Measurements from ENCODE around the gene RWDD1. TPM values are rescaled to one million over a fixed set of nuclear protein-coding genes. Genes with fewer than 3 reads are reported as not detected.

RWDD1 gene
- total RNA-seq, 2 experiments from 2014 or later = 44.3 to 46.0 TPM

- H3K36me3 Mint-ChIP-seq (ENCODE audit: low read depth) = peaks cover 27% of the 10 kb centered on the region
- TF ChIP-seq, protein P1, sequence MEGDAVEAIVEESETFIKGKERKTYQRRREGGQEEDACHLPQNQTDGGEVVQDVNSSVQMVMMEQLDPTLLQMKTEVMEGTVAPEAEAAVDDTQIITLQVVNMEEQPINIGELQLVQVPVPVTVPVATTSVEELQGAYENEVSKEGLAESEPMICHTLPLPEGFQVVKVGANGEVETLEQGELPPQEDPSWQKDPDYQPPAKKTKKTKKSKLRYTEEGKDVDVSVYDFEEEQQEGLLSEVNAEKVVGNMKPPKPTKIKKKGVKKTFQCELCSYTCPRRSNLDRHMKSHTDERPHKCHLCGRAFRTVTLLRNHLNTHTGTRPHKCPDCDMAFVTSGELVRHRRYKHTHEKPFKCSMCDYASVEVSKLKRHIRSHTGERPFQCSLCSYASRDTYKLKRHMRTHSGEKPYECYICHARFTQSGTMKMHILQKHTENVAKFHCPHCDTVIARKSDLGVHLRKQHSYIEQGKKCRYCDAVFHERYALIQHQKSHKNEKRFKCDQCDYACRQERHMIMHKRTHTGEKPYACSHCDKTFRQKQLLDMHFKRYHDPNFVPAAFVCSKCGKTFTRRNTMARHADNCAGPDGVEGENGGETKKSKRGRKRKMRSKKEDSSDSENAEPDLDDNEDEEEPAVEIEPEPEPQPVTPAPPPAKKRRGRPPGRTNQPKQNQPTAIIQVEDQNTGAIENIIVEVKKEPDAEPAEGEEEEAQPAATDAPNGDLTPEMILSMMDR (IDR thresholded peaks at IDR 0.05) = no peak
- no peak overlapping the region for H3K27ac Mint-ChIP-seq
- ChIA-PET POLR2A (no interaction called here), CTCF (interaction anchor here (0.9 kb wide), 1 partner anchor 40 kb away, joined by 3 read pairs; no protein-coding TSS in a partner anchor)
- no peak for DNase-seq
- intact Hi-C loops (cut with micrococcal nuclease) = no loop called here
- H3K4me1 Mint-ChIP-seq (ENCODE audit: low read depth) = peaks cover 47% of the 10 kb centered on the region
- H3K27me3 Mint-ChIP-seq = no peaks in the 10 kb centered on the region
- H3K9me3 Mint-ChIP-seq = no peaks in the 10 kb centered on the region
- H3K4me3 Mint-ChIP-seq = no peak overlapping the region
- no peak for ATAC-seq
These were observed 3.9 kb downstream of the RWDD1 start for GRCh38 chr6:116575227-116575626.

DNA sequence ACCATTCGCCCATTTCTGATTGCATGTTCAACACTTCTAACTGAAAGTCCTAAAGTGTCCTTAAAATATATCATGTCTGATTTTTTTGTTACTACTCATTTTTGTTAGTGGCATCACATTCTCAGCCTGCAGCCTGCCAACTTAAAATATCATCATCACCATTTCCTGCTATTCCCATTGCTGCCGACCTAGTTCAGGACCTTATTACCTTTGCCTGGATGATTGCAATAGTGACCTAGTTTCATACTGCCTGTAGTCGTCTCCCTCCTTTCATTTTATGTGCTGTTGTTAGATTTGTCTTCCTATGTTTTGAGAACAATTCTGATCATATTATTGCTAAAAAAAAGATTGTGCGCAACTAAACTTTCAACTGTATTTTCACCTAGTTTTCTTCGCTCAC lies 6.2 kb downstream of the RWDD1 start:
- intact Hi-C loops (cut with micrococcal nuclease) = no loop called here
- DNase-seq (no peak), ATAC-seq (no peak)
- Mint-ChIP-seq H3K27ac (no peak overlapping the region), H3K4me3 (no peak overlapping the region), H3K36me3 (ENCODE audit: low read depth) (peaks cover 32% of the 10 kb centered on the region), H3K27me3 (no peaks in the 10 kb centered on the region), H3K4me1 (ENCODE audit: low read depth) (peaks cover 47% of the 10 kb centered on the region), H3K9me3 (no peaks in the 10 kb centered on the region)
- ChIA-PET CTCF (interaction anchor here (1.3 kb wide), 1 partner anchor 12 kb away, joined by 4 read pairs; no protein-coding TSS in a partner anchor), POLR2A (interaction anchor here (0.6 kb wide), 1 partner anchor 71 kb away, joined by 3 read pairs; no protein-coding TSS in a partner anchor)
- TF ChIP-seq, protein P1 (IDR thresholded peaks at IDR 0.05) = no peak

DNA sequence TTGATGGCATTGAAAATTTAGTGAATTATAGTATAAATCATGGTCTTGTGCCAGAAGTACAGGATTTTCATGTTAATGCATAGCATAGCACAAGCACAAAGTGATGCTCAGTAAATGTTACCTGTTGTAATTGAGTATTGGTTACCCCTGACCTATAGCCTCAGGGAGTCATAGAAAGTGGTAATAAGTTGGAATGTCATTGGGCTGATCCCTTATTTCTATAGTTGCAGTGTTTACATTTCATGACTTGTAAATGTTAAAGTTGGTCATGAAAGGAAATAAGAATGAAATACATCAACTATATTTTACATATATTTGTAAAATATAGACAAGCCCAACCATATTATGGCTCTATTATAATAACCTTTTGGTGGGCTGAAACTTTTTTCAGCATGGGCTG lies 7.0 kb downstream of the RWDD1 start:
- Mint-ChIP-seq H3K9me3 (no peaks in the 10 kb centered on the region), H3K36me3 (ENCODE audit: low read depth) (peaks cover 36% of the 10 kb centered on the region), H3K4me3 (no peak overlapping the region), H3K27ac (no peak overlapping the region), H3K4me1 (ENCODE audit: low read depth) (peaks cover 41% of the 10 kb centered on the region), H3K27me3 (no peaks in the 10 kb centered on the region)
- ChIA-PET CTCF (no interaction called here), POLR2A (interaction anchor here (0.6 kb wide), 1 partner anchor 71 kb away, joined by 3 read pairs; no protein-coding TSS in a partner anchor)
- intact Hi-C loops (cut with micrococcal nuclease) = no loop called here
- ATAC-seq = no peak
- no peak for DNase-seq
- TF ChIP-seq, protein P1 (IDR thresholded peaks at IDR 0.05) = no peak

DNA sequence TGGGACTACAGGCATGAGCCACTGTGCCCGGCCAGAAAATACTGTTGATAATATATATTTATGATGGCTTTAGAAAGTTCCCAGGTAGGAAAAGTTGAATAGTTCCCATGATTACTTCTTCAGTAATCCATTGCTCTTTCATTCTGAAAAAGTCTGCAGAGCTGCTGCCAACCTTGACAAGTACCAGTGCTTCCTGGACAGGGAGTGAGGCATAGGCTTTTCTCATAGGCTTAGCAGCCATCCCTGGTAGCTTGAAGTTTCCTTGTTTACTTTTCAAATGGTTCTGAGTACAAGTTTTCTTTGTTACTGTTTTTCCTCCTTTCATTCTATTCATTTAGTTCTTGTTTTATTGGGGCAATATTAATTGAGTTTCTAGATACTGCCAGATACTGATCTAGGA lies 7.8 kb downstream of the RWDD1 start:
- TF ChIP-seq, protein P1 (IDR thresholded peaks at IDR 0.05) = no peak
- no peaks in the 10 kb centered on the region for H3K27me3 Mint-ChIP-seq
- intact Hi-C loops (cut with micrococcal nuclease) = no loop called here
- no peak overlapping the region for H3K27ac Mint-ChIP-seq
- peaks cover 33% of the 10 kb centered on the region for H3K4me1 Mint-ChIP-seq (ENCODE audit: low read depth)
- POLR2A ChIA-PET = interaction anchor here (1.6 kb wide), 1 partner anchor 8 kb away, joined by 5 read pairs; the partner anchor contains the start of gene RWDD1
- H3K36me3 Mint-ChIP-seq (ENCODE audit: low read depth) = peaks cover 39% of the 10 kb centered on the region
- CTCF ChIA-PET = interaction anchor here (1.3 kb wide), 1 partner anchor 18 kb away, joined by 6 read pairs; no protein-coding TSS in a partner anchor
- no peak overlapping the region for H3K4me3 Mint-ChIP-seq
- no peak for DNase-seq
- H3K9me3 Mint-ChIP-seq = no peaks in the 10 kb centered on the region
- no peak for ATAC-seq

- intact Hi-C loops (cut with micrococcal nuclease) = no loop called here
- no peak overlapping the region for H3K4me3 Mint-ChIP-seq
- no peaks in the 10 kb centered on the region for H3K27me3 Mint-ChIP-seq
- peaks cover 43% of the 10 kb centered on the region for H3K36me3 Mint-ChIP-seq (ENCODE audit: low read depth)
- H3K27ac Mint-ChIP-seq = no peak overlapping the region
- H3K9me3 Mint-ChIP-seq = no peaks in the 10 kb centered on the region
- peaks cover 29% of the 10 kb centered on the region for H3K4me1 Mint-ChIP-seq (ENCODE audit: low read depth)
- ChIA-PET CTCF (interaction anchor here (1.3 to 2.1 kb wide), 3 partner anchors 8 to 19 kb away, joined by 5 to 6 read pairs (median 5); partner anchors contain the start of gene RWDD1), POLR2A (interaction anchor here (1.6 kb wide), 1 partner anchor 9 kb away, joined by 5 read pairs; the partner anchor contains the start of gene RWDD1)
- TF ChIP-seq, protein P1 (IDR thresholded peaks at IDR 0.05) = no peak
- ATAC-seq = no peak
- no peak for DNase-seq
These were observed 8.9 kb downstream of the RWDD1 start for GRCh38 chr6:116580198-116580597.

Measured in activated CD8-positive, alpha-beta T cell treated with anti-CD3 and anti-CD28 coated beads for 36 hours (primary cell).